ENCODE measurements around the gene SMKR1.

GRCh38 chr7:129498021-129498420 is 4.3 kb upstream of the SMKR1 start:
- TF ChIP-seq, protein P1, sequence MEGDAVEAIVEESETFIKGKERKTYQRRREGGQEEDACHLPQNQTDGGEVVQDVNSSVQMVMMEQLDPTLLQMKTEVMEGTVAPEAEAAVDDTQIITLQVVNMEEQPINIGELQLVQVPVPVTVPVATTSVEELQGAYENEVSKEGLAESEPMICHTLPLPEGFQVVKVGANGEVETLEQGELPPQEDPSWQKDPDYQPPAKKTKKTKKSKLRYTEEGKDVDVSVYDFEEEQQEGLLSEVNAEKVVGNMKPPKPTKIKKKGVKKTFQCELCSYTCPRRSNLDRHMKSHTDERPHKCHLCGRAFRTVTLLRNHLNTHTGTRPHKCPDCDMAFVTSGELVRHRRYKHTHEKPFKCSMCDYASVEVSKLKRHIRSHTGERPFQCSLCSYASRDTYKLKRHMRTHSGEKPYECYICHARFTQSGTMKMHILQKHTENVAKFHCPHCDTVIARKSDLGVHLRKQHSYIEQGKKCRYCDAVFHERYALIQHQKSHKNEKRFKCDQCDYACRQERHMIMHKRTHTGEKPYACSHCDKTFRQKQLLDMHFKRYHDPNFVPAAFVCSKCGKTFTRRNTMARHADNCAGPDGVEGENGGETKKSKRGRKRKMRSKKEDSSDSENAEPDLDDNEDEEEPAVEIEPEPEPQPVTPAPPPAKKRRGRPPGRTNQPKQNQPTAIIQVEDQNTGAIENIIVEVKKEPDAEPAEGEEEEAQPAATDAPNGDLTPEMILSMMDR (IDR thresholded peaks at IDR 0.05): no peak
- no peak for TF ChIP-seq EP300 (IDR thresholded peaks at IDR 0.05)
